Measurements from ENCODE around the gene PSMD2.

DNA sequence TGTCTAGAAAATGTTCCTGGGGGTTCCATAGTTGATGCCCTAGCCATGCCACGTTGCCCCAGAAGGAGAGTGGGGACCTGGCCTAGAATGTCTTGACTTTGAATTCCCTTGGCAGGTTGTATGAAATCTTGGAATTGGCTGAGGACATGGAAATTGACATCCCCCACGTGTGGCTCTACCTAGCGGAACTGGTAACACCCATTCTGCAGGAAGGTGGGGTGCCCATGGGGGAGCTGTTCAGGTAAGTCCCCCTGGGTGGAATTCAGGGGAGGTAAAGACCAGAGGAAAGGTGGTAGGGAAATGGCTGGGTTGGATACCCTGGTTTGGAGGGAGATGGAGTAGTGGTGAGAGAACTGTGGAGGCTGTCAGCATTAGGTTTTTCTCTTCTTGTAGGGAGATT is 29.5 kb downstream of the PSMD2 start:
- TF ChIP-seq CTCF (conservative IDR thresholded peaks at IDR 0.05; ENCODE audit: low read depth, low read length): no peak
- TF ChIP-seq EZH2 (IDR thresholded peaks at IDR 0.05; ENCODE audit: borderline replicate concordance, low read depth, low read length, poor library complexity, severe bottlenecking): no peak
